MM.1S (cell line): Measurements from ENCODE around the gene BBS12.
"Not testable (repeated sequence)": the region's sequence is repeated elsewhere in the genome, so short reads cannot be mapped to it uniquely, and the experiment has no call there.

Experiments
- CTCF ChIP-seq: fragments of 300-600 bp; sonication (generic); IDR thresholded peaks from 2 replicates; pipeline ENCODE4 v1.5.1; 2016; ENCODE audit warnings: antibody characterized with exemption, low read length, mixed read lengths
- EZH2 ChIP-seq: fragments of 300-600 bp; sonication (generic); optimal IDR thresholded peaks from 2 replicates; pipeline ENCODE3; 2017; ENCODE audit warnings: low read depth, mild to moderate bottlenecking, antibody characterized with exemption, low read length, mixed read lengths
- EZH2phosphoT487 ChIP-seq: fragments of 300-600 bp; sonication (generic); IDR thresholded peaks from 2 replicates; pipeline ENCODE4 v1.6.1; 2018; ENCODE audit warnings: antibody characterized with exemption, low read length

- TF ChIP-seq CTCF, EZH2phosphoT487, EZH2: not testable (repeated sequence)
Observed at GRCh38 chr4:122786296-122786695, 53.8 kb downstream of the BBS12 start.
